Duodenal mucosa (tissue), 2 donors: ENCODE data around the gene INTS11.
A peak's percentile ranks its signal among the peaks of the same experiment; 100 is the strongest.

Source experiments
- H3K27ac ChIP-seq: one replicate; pipeline ENCODE4 v1.7.0; 2013; ENCODE audit warnings: low read depth, low read length
- H3K27me3 ChIP-seq, 2 donors: one replicate each; pipeline ENCODE4 v1.7.0; 2013; ENCODE audit warnings: low read length in 2 of 2, control low read depth in 1 of 2; ENCODE audit not compliant: insufficient read depth in 2 of 2, control insufficient read depth in 1 of 2
- H3K36me3 ChIP-seq, 2 donors: one replicate each; pipeline ENCODE4 v1.7.0; 2013; ENCODE audit warnings: low read length in 2 of 2, control low read depth in 1 of 2; ENCODE audit not compliant: insufficient read depth in 2 of 2, control insufficient read depth in 1 of 2
- H3K4me1 ChIP-seq, 2 donors: one replicate each; pipeline ENCODE4 v1.7.0; 2013; ENCODE audit warnings: low read length in 2 of 2, control low read depth in 1 of 2; ENCODE audit not compliant: insufficient read depth in 2 of 2, control insufficient read depth in 1 of 2
- H3K4me3 ChIP-seq, 2 donors: one replicate each; pipeline ENCODE4 v1.7.0; 2013; ENCODE audit warnings: low read length in 2 of 2, low read depth in 1 of 2
- H3K9ac ChIP-seq, 2 donors: one replicate each; pipeline ENCODE4 v1.7.0; 2013; ENCODE audit warnings: low read length in 2 of 2, low read depth in 1 of 2
- H3K9me3 ChIP-seq, 2 donors: one replicate each; pipeline ENCODE4 v1.7.0; 2013; ENCODE audit warnings: low read length in 2 of 2, control low read depth in 1 of 2; ENCODE audit not compliant: control insufficient read depth in 1 of 2

INTS11 gene

DNA sequence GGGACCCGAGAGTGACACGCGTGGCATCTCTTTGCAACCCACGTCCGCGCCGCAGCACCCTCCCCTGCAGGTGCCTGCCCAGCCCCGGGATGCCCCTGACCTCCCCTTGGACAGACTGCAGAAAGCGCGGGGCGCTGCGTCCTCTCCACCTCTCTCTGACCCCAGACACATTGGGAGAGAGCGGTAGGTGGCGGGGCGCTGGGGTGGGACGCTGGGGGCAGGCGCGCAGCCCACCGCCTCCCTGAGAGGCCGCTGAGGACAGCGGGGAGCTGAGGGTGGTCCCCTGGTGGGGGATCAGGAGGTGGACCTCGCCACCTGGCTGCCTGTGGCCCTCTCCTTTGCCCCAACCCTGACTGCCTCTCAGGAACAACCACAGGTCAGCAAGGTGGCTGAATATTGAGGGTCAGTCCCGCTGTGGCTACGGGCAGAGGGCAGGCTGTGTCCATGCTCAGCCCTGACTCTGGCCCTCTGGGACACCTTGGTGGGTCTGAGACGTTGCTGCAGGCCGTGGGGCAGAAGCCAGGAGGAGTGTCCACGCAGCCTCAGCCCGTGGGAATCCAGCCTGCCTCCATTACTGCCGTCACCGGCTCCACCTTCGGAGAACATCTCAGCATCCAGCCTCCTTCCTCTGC is 50.0 kb downstream of the INTS11 start:
- H3K9me3 ChIP-seq, result no peaks in the 10 kb centered on the region

GRCh38 chr1:1273512-1274298 is 50.8 kb downstream of the INTS11 start, which contains the start of gene UBE2J2:
Gene UBE2J2 (minus strand): TSS chr1:1273854. CDS start chr1:1267992, 5,862 bp downstream.
- H3K4me1 ChIP-seq, result peaks cover 31 to 39% of the 10 kb centered on the region in 2 donors
- no peaks in the 10 kb centered on the region for H3K9me3 ChIP-seq
- peaks cover 2 to 6% of the 10 kb centered on the region in 2 donors for H3K36me3 ChIP-seq
- peak within 1 kb of the TSS; percentile 56 for H3K27ac ChIP-seq
- H3K27me3 ChIP-seq, result no peaks in the 10 kb centered on the region
- H3K9ac ChIP-seq, result peak within 1 kb of the TSS; percentile 90 to 92
- H3K4me3 ChIP-seq, result peak within 1 kb of the TSS; percentile 82 to 93

More for the DNA sequence above, 50.0 kb downstream of the INTS11 start:
- Histone ChIP-seq H3K4me3 (peak overlapping the region; percentile 66 to 73), H3K4me1 (peaks cover 33 to 42% of the 10 kb centered on the region in 2 donors), H3K36me3 (peaks cover 2 to 6% of the 10 kb centered on the region in 2 donors), H3K27me3 (no peaks in the 10 kb centered on the region), H3K9ac (peak overlapping the region; percentile 43 to 54), H3K27ac (peak overlapping the region; percentile 6)

DNA sequence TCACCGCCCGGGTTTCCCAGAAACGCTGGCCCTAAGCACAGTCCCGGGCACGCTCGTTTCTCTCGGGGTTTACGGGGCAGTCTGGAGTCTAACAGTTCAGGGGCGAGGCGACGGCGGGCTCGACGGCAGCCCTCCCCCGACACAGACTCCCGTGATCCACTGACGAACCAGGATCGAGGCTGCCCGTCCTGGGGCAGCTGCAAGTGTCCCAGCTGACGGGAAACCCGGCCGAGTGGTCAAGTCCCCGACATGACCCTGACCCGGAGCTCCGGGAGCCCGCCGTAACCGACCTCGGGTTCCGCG is 51.3 kb downstream of the INTS11 start:
- Histone ChIP-seq H3K36me3 (peaks cover 6 to 7% of the 10 kb centered on the region in 2 donors), H3K27me3 (no peaks in the 10 kb centered on the region), H3K4me1 (peaks cover 28 to 39% of the 10 kb centered on the region in 2 donors), H3K9ac (peak overlapping the region; percentile 90 to 92), H3K27ac (peak overlapping the region; percentile 56), H3K9me3 (no peaks in the 10 kb centered on the region), H3K4me3 (peak overlapping the region; percentile 82 to 93)

DNA sequence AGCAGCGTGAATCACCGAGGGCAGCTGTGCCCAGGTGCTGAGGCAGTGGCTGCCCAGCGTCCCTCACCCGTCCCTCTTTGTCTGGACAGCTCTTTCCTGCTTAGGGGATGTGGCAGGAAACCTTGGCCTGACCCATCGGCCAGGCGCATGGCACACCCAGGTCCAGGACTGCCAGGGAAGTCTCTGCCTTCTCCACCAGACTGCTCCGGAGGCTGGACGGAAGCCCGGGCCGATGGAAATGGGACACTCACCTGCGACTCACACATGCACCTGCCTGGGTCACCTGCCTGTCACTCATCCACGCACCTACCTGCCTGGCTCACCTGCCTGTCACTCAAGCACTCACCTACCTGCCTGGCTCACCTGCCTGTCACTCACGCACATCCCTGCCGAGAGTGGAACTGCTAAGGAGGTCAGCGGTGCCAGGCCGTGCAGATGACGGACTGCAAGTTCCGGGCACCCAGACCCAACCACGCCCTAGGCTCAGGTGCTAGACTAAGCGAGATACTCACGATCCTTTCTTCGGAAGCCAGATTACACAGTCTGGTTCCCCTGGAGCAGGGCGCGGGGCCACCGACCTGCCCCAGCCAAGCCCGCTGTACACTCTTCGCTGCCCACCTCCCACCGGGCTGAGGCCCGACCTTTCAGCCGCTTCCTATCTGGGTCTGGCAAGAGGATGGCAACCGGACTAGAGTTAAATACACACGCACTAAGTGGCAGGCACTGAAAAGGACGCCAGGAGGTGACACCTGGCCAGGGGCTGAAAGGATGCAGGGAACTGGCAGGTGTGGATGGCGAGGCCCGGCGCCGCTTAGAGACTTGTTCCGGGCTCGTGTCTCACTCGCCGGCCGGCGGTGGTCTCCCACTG is 51.9 kb downstream of the INTS11 start:
- Histone ChIP-seq H3K4me3 (peak overlapping the region; percentile 82 to 93), H3K9ac (peak overlapping the region; percentile 90 to 92), H3K27ac (peak overlapping the region; percentile 56), H3K9me3 (no peaks in the 10 kb centered on the region), H3K27me3 (no peaks in the 10 kb centered on the region), H3K36me3 (peaks cover 6 to 13% of the 10 kb centered on the region in 2 donors), H3K4me1 (peaks cover 28 to 39% of the 10 kb centered on the region in 2 donors)

DNA sequence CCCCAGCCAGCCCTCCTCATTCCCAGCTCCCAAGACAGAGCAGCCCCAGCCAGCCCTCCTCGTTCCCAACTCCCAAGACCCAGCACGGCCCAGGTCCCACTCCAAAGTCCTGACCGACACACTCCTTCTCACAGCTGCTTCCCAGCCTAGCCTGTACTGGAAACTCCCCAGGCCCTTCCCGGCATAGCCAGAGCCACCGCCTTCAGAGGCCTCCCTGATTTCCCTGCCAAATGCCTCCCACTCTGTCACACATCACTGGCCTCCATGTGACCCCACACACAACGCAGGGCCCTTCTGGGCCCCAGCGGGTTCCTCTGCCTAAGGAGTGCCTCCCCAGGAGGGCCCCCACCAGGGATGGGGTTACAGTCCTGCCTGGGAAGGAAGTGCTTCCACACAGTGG is 53.6 kb downstream of the INTS11 start:
- peak overlapping the region in 1 of 2 donors; percentile 29 for H3K4me3 ChIP-seq
- H3K9ac ChIP-seq, result peak overlapping the region in 1 of 2 donors; percentile 53
- peaks cover 28 to 39% of the 10 kb centered on the region in 2 donors for H3K4me1 ChIP-seq
- H3K9me3 ChIP-seq, result no peaks in the 10 kb centered on the region
- no peak overlapping the region for H3K27ac ChIP-seq
- no peaks in the 10 kb centered on the region for H3K27me3 ChIP-seq
- peaks cover 9 to 23% of the 10 kb centered on the region in 2 donors for H3K36me3 ChIP-seq

DNA sequence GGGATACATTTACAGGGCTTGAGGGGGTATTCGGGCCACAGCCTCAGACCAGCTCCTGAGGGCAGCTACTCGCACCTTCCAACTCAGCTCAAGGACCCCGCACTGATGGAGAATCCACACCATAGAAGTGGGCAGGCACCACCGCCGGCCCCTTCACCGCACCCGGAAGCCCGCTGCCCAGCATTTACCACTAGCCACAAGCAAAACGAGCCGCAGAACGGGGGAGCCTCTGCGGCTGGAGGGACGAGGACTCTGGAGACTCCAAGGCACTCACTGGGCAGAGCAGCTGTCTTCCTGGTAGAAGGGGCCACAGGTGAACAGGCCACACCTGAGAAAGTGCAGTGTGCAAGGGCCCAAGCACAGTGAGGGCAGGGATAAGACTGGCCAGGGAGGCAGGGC is 56.2 kb downstream of the INTS11 start:
- Histone ChIP-seq H3K4me1 (peaks cover 21 to 33% of the 10 kb centered on the region in 2 donors), H3K4me3 (no peak overlapping the region), H3K27ac (no peak overlapping the region), H3K27me3 (no peaks in the 10 kb centered on the region), H3K9me3 (no peaks in the 10 kb centered on the region), H3K9ac (no peak overlapping the region), H3K36me3 (peaks cover 16 to 37% of the 10 kb centered on the region in 2 donors)

- H3K27ac ChIP-seq, result no peak overlapping the region
- H3K9ac ChIP-seq, result no peak overlapping the region
- peaks cover 20 to 43% of the 10 kb centered on the region in 2 donors for H3K36me3 ChIP-seq
- no peaks in the 10 kb centered on the region for H3K27me3 ChIP-seq
- peaks cover 19 to 30% of the 10 kb centered on the region in 2 donors for H3K4me1 ChIP-seq
- H3K9me3 ChIP-seq, result no peaks in the 10 kb centered on the region
- H3K4me3 ChIP-seq, result no peak overlapping the region
Observed at GRCh38 chr1:1267488-1268283, 56.8 kb downstream of the INTS11 start.

- Histone ChIP-seq H3K36me3 (peaks cover 37 to 65% of the 10 kb centered on the region in 2 donors), H3K27me3 (no peaks in the 10 kb centered on the region)
Observed at GRCh38 chr1:1264868-1265272, 59.6 kb downstream of the INTS11 start.

DNA sequence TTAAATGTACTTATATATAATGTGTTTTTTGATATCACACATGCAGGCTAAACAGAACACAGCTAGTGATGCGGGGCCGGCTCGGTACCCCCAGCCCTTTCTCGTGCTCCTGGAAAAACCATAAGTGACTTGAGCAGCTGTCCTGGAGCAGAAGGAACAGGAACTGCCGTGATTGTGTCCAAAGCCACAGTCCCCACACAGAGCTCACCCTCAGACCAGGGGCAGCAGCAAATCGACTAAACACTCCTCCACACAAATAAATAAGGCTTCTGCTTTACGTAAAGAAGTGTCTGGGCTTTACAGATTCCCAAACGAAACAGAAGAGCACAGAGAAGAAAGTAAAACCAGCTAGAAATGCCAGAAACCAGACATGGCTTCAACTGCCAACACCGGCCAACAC is 60.4 kb downstream of the INTS11 start:
- peaks cover 41 to 72% of the 10 kb centered on the region in 2 donors for H3K36me3 ChIP-seq
- H3K4me3 ChIP-seq, result no peak overlapping the region
- H3K9me3 ChIP-seq, result no peaks in the 10 kb centered on the region
- H3K9ac ChIP-seq, result no peak overlapping the region
- H3K27me3 ChIP-seq, result no peaks in the 10 kb centered on the region
- peaks cover 0 to under 1% of the 10 kb centered on the region in 2 donors for H3K4me1 ChIP-seq
- no peak overlapping the region for H3K27ac ChIP-seq

More at GRCh38 chr1:1264868-1265272, 59.6 kb downstream of the INTS11 start:
- Histone ChIP-seq H3K27ac (no peak overlapping the region), H3K9ac (no peak overlapping the region), H3K4me1 (peaks cover 0 to 2% of the 10 kb centered on the region in 2 donors), H3K4me3 (no peak overlapping the region), H3K9me3 (no peaks in the 10 kb centered on the region)
